Mucosa of stomach (tissue), 1 donor: ENCODE measurements around the gene TFDP1.

Source experiments
- H3K27me3 ChIP-seq: one replicate; pipeline ENCODE4 v1.7.0; 2013; ENCODE audit warnings: mild to moderate bottlenecking, low read length; ENCODE audit not compliant: control insufficient read depth, insufficient read depth
- H3K36me3 ChIP-seq: one replicate; pipeline ENCODE4 v1.7.0; 2013; ENCODE audit warnings: low read length; ENCODE audit not compliant: control insufficient read depth, insufficient read depth
- H3K4me1 ChIP-seq: one replicate; pipeline ENCODE4 v1.7.0; 2013; ENCODE audit warnings: mild to moderate bottlenecking, low read length; ENCODE audit not compliant: control insufficient read depth, insufficient read depth
- H3K4me3 ChIP-seq: one replicate; pipeline ENCODE4 v1.7.0; 2013; ENCODE audit warnings: low read length
- H3K9ac ChIP-seq: one replicate; pipeline ENCODE4 v1.7.0; 2013; ENCODE audit warnings: mild to moderate bottlenecking, low read length, moderate library complexity
- H3K9me3 ChIP-seq: one replicate; pipeline ENCODE4 v1.7.0; 2013; ENCODE audit warnings: mild to moderate bottlenecking, low read length, moderate library complexity; ENCODE audit not compliant: control insufficient read depth
- donor health status: Pancreatic carcinoma.

Gene TFDP1

DNA sequence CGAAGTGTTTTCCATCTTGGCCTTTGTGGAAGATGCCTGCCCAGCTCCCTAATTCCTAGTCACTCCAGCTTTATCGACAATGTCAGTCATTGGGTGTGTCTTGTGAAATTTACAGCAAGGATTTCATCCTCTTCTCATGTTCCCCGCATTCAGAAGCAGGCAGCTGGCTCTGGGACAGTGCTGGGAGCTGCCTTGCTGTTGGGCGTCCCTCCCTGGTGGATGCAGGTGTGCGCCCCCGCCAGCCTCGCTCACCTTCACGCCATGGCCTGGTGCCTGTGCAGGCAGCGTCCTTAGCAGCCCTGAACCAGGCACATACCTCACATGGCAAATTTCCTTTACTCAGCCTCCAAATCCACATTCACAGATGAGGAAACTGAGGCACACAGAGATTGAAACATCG lies 39.7 kb upstream of the TFDP1 start:
- H3K4me3 ChIP-seq = no peak overlapping the region
- no peaks in the 10 kb centered on the region for H3K4me1 ChIP-seq
- H3K36me3 ChIP-seq = no peaks in the 10 kb centered on the region

GRCh38 chr13:113545455-113545930 lies 39.1 kb upstream of the TFDP1 start:
- no peaks in the 10 kb centered on the region for H3K27me3 ChIP-seq
- no peaks in the 10 kb centered on the region for H3K4me1 ChIP-seq
- H3K9ac ChIP-seq = no peak overlapping the region
- H3K36me3 ChIP-seq = no peaks in the 10 kb centered on the region
- H3K9me3 ChIP-seq = no peaks in the 10 kb centered on the region
- no peak overlapping the region for H3K4me3 ChIP-seq

More for the DNA sequence above, 39.7 kb upstream of the TFDP1 start:
- Histone ChIP-seq H3K9ac (no peak overlapping the region), H3K9me3 (no peaks in the 10 kb centered on the region), H3K27me3 (no peaks in the 10 kb centered on the region)

DNA sequence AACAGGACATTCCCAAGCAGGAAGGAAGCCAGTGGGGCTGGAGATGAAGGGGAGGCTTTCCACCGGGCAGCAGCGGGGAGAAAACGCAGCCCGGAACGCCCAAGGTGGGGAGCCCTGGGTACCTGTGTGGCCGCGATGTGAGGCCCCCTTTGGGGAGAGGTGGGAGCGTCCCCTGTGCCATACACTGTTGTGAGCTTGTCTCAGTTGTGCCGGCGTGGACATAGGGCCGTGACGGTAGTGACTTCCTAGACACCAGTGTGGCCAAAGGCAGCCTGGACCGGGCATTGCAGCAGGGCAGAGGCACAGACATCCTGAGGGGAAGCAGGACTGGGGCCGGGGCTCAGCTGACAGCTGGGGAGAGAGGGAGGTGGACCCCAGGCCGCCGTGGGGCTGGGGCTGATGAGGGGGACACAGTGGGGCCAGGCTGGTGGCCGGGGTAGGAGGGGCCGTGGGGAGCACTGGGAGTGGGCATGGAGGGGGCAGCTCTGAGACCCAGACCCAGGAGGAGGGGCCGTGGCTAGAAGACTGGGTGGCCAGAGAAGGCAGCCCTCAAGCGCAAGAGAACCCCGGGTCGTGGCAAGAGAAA lies 38.5 kb upstream of the TFDP1 start:
- H3K4me3 ChIP-seq = no peak overlapping the region
- no peaks in the 10 kb centered on the region for H3K36me3 ChIP-seq
- H3K27me3 ChIP-seq = no peaks in the 10 kb centered on the region
- H3K4me1 ChIP-seq = no peaks in the 10 kb centered on the region
- no peaks in the 10 kb centered on the region for H3K9me3 ChIP-seq
- no peak overlapping the region for H3K9ac ChIP-seq

- no peak overlapping the region for H3K4me3 ChIP-seq
- H3K9ac ChIP-seq = no peak overlapping the region
- H3K36me3 ChIP-seq = no peaks in the 10 kb centered on the region
- no peaks in the 10 kb centered on the region for H3K9me3 ChIP-seq
- H3K27me3 ChIP-seq = no peaks in the 10 kb centered on the region
- no peaks in the 10 kb centered on the region for H3K4me1 ChIP-seq
Observed at GRCh38 chr13:113546571-113547237, 37.8 kb upstream of the TFDP1 start.

DNA sequence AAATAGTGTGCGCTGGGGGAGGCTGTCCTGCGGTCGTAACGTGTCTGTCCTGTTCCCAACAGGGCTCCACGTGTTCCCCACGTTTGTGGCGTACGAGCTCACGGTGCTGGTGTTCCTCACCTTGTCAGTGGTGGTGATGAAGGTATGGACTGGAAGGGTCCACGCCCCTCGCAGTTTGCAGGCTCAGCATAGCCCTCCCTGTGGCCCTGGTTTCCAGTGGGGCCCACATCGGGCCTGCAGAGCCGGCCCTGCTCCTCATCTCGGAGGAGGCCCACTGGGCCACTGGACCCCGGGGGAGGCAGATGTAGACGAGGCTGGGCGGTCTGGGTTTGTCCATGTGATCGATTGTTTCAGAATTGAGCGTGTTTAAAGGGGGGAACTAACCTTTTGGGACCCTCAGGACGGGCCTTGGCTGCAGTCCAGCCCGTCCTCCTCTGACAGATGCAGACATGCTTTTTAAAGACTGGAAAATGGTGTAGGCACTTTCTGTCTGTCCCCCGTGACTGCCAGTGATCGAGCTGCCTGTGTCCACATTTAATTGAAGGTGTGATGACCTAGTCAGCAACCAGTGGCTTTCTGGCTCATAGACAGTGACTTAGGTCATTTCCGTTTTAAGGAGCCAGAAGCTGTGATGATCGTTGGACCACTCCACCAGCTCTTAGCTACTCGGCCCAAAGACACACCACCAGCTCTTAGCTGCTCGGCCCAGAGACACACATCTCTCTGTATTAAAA lies 37.1 kb upstream of the TFDP1 start:
- Histone ChIP-seq H3K36me3 (no peaks in the 10 kb centered on the region), H3K9ac (no peak overlapping the region), H3K9me3 (no peaks in the 10 kb centered on the region), H3K4me3 (no peak overlapping the region), H3K27me3 (no peaks in the 10 kb centered on the region), H3K4me1 (no peaks in the 10 kb centered on the region)

DNA sequence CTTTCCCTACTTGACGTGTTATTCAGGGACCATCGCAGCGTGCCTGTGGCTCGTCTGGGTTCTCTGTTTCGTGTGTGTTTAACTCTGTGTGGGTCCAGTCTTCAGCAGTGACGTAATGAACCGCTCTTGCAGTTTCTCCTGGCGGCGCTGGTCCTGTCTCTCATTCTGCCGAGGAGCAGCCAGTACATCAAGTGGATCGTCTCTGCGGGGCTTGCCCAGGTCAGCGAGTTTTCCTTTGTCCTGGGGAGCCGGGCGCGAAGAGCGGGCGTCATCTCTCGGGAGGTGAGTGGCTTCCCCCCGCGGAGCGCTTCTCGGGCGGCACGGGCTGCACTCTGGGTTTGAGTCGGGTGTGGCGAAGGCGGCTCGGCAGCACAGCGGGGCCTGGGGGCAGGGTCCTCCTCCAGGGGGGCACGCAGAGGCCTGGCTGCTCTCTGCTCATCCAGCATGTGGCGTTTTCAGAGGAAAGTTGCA lies 36.3 kb upstream of the TFDP1 start:
- Histone ChIP-seq H3K27me3 (no peaks in the 10 kb centered on the region), H3K9me3 (no peaks in the 10 kb centered on the region), H3K4me1 (no peaks in the 10 kb centered on the region), H3K36me3 (no peaks in the 10 kb centered on the region), H3K9ac (no peak overlapping the region), H3K4me3 (no peak overlapping the region)

DNA sequence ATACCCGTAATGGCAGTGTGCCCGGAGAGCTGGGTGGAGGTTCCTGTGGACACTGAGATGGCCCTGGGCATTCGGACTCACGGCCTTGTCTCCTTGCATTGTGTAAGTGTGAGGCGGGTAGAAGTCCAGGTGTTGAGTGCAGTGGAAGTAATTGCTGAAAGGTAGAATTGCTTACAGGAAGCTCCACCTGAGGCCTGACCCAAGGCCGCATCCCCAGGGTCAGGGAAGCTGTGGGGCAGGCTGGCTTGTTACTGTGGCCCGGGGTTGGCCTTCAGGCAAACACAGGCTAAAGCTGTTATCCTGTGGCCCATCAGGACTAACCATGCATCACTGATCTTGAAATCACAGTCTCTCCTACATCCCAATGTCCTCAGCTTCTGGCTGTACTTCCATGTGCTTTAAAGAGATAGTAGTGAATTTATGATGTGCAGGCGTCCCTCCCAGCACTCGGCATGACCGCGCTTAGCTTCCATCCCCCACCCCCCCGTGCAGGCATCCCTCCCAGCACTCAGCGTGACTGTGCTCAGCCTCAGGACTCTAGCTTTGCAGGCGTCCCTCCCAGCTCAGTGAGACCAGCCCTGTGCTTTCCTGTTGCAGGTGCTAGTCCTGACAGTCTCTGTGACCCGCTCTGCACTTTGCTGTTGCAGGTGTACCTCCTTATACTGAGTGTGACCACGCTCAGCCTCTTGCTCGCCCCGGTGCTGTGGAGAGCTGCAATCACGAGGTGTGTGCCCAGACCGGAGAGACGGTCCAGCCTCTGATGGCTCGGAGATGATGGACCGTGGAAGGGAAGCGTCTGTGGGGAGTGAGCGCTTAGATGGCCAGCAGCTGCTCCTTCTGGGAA lies 35.6 kb upstream of the TFDP1 start:
- Histone ChIP-seq H3K9me3 (no peaks in the 10 kb centered on the region), H3K9ac (no peak overlapping the region), H3K27me3 (no peaks in the 10 kb centered on the region), H3K4me1 (no peaks in the 10 kb centered on the region), H3K36me3 (no peaks in the 10 kb centered on the region), H3K4me3 (no peak overlapping the region)

DNA sequence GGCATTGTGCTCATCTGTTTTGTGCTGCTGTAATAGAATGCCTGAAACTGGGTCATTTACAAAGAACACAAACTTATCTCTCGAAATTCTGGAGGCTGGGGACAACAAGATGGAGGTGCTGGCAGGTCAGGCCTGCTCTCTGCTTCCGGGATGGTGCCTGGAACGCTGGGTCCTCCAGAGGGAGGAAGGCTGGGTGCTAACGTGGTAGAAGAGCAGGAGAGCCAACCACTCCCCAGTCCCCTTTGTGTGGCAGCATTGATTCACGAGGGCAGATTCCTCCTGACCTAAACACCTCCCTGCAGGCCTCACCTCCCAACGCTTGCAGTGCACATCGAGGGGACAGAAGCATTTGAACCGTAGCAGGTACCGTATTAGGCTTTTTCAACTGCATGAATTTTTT lies 34.1 kb upstream of the TFDP1 start:
- no peak overlapping the region for H3K9ac ChIP-seq
- no peaks in the 10 kb centered on the region for H3K27me3 ChIP-seq
- no peak overlapping the region for H3K4me3 ChIP-seq
- no peaks in the 10 kb centered on the region for H3K4me1 ChIP-seq
- no peaks in the 10 kb centered on the region for H3K36me3 ChIP-seq
- no peaks in the 10 kb centered on the region for H3K9me3 ChIP-seq

GRCh38 chr13:113551081-113552000 lies 33.2 kb upstream of the TFDP1 start:
- Histone ChIP-seq H3K9ac (no peak overlapping the region), H3K4me3 (no peak overlapping the region), H3K36me3 (no peaks in the 10 kb centered on the region), H3K27me3 (no peaks in the 10 kb centered on the region), H3K4me1 (no peaks in the 10 kb centered on the region), H3K9me3 (no peaks in the 10 kb centered on the region)

DNA sequence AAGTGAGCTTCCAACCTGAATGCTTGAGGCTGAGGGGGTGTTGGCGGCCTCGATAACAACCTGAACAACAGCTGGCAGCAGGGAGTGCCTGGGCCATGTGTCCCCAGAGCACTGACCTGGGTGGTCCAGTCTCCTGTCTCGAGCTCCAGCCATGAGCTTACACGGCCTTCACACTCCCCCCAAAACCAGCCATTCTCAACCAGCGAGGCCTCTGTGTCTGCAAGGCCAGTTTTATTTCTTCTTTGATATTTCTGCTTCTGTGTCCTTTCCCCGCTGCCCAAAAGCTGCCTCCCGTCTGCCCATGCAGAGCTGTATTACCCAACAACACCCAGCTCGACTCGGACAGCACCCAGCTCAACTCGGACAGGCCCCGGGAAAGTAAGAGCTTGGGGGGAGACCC lies 32.5 kb upstream of the TFDP1 start:
- Histone ChIP-seq H3K36me3 (no peaks in the 10 kb centered on the region), H3K27me3 (no peaks in the 10 kb centered on the region), H3K4me1 (no peaks in the 10 kb centered on the region), H3K4me3 (no peak overlapping the region), H3K9ac (no peak overlapping the region), H3K9me3 (no peaks in the 10 kb centered on the region)

DNA sequence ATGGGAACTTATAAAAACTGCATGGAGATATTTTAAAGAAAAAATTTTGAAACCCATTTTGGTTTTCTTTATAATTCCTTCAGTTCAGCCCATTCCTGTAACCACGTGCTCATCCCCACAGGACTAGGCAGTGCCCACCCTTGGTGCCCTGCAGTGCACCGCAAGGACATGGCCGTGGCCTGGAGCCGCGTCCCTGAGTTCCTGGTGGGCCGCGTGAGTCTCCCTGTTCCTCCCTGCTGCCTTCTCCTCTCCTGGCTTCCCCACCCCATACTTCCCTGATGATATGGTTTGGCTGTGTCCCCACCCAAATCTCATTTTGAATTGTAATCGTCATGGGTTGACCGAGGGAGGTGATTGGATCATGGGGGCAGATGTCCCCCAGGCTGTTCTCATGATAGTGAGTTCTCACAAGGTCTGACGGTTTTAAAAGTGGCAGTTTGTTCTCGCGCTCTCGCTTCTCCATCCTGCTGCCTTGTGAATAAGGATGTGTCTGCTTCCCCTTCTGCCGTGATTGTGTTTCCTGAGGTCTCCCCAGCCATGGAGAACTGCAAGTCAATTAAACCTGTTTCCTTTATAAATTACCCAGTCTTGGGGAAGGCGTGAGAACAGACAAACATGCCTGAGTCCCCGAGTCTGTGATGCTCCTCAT lies 31.6 kb upstream of the TFDP1 start:
- Histone ChIP-seq H3K4me1 (no peaks in the 10 kb centered on the region), H3K9ac (no peak overlapping the region), H3K36me3 (no peaks in the 10 kb centered on the region), H3K27me3 (no peaks in the 10 kb centered on the region), H3K4me3 (no peak overlapping the region), H3K9me3 (no peaks in the 10 kb centered on the region)
